DMS79 (cell line): ENCODE results near the gene PTGER1.
A peak's percentile ranks its signal among the peaks of the same experiment; 100 is the strongest.
"Not testable (repeated sequence)": the region's sequence is repeated elsewhere in the genome, so short reads cannot be mapped to it uniquely, and the experiment has no call there.

ENCODE experiments used
- DNase-seq: peaks from one replicate; lab custom pipeline; 2025; lab: John Stamatoyannopoulos, UW

The PTGER1 gene

DNA sequence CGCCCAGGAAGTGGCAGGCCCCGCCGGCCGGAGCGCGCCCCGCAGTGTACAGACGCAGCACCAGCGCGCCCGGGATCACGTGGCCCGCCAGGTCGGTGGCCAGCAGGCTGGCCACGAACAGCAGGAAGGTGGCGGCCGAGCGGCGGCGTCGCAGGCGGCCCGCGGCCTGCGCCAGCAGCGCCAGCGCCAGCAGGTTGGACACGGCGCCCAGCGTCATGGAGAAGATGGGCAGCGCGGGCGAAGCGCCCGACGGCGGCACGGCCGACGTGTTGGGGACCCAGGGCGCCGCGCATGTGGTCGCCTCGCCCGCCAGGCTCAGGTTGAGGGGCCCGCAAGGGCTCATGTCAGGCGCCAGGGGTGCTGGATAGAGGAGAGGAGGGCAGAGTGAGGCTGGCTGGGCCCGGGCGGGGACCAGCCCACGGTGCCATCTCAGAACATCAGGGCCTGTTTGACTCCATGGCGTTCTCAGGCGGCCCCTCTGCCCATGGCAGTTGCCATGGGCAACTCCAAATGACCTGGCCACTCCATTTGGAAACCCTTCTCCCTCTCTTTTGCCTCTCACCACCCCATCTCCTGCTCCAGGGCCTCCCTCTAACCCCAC, 1.1 kb downstream of the PTGER1 start:
- DNase-seq = no peak

DNA sequence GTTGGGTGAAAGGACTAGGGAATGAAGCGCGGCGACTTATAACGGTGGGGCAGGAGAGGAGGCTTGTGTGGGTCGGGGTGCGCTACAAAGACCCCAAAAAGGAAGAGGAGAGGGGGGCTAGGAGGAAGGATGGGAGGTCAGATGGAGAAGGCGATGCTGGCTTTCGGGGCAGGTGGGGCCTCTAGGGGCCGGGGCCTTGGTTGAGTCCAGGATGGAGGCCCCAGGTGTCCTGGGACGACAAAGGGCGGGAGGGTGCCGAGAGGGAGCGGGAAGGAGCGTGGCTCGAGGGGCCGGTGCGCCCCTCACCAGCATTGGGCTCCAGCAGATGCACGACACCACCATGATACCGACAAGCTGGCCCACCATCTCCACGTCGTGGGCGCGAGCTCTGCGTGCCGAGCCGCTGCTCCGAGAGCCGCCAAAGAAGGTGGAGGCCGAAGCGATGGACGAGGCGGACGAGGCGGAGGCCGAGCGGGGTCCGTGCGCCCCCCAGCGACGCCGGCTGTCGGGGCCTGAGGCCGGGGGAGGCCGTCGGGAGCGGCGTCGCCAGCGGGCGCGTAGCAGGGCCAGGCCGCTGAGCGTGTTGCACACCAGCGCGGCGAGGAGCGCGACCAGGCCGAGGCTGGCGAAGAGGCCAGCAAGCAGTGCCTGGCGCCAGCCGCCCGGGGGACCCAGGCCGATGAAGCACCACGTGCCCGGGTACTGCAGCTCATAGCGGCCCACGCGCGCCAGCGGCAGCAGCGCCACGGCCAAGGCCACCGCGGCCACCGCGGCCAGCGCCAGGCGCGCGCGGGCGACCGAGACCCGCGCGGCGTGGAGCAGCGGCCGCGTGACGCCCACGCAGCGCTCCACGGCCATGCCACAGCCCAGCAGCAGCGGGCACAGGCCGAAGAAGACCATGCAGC, 1.8 kb downstream of the PTGER1 start:
- no peak for DNase-seq

DNA sequence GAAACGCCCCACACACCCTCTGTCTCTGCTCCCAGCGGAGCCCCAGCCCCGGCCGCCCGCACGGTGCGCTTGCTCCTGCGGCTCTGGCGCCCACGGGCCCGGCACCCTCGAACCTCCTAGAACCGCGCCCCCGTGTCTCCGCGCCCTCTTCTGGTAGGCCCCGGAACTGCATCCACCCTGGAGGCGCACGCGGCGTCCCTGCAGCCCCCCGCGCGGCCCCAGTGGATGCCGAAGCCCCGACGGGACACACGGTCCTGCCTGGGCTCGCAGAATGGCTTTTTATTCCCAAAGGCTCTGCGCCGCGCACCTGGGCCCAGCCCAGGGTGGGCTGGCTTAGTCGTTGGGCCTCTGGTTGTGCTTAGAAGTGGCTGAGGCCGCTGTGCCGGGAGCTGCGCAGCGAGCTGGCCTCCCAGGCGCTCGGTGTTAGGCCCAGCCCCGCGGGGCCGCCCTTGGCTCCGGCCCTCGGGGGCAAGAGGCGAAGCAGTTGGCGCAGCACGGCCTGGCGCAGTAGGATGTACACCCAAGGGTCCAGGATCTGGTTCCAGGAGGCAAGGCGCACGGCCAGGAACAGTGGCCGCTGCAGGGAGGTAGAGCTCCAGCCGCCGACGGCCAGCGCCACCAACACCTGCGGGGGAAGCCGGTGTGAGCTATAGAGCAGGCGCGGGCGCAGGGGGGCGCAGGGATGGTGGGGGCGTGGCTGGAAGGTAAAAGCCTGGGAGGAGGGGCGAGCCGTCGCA, 2.8 kb downstream of the PTGER1 start:
- peak; percentile 36 for DNase-seq

DNA sequence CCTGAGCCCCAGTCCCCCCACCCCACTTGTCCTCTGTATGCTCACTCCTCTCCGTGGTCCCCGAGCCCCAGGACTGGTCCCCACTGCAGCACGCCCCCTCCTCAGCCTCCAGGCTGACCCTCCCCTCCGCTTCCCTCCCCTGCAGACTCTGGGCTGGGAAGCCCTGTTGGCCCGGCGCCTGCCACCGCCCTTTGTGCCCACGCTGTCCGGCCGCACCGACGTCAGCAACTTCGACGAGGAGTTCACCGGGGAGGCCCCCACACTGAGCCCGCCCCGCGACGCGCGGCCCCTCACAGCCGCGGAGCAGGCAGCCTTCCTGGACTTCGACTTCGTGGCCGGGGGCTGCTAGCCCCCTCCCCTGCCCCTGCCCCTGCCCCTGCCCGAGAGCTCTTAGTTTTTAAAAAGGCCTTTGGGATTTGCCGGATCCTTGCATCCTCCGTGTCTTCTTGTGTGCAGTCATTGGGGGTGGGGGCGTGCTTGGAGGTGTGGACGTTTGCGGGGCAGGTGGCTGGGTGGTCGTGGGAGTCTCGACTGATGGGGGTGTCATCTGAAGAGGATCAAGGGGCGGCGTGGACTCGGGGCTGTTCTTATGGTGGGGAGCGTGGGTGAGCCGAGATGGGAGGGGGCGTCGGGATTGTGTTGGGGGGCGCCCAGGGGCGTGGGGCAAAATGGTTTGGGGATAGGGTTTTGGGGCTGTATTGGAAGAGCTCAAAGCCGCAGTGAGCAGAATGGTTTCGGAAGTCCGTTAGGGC, 3.5 kb downstream of the PTGER1 start:
- DNase-seq = no peak

DNA sequence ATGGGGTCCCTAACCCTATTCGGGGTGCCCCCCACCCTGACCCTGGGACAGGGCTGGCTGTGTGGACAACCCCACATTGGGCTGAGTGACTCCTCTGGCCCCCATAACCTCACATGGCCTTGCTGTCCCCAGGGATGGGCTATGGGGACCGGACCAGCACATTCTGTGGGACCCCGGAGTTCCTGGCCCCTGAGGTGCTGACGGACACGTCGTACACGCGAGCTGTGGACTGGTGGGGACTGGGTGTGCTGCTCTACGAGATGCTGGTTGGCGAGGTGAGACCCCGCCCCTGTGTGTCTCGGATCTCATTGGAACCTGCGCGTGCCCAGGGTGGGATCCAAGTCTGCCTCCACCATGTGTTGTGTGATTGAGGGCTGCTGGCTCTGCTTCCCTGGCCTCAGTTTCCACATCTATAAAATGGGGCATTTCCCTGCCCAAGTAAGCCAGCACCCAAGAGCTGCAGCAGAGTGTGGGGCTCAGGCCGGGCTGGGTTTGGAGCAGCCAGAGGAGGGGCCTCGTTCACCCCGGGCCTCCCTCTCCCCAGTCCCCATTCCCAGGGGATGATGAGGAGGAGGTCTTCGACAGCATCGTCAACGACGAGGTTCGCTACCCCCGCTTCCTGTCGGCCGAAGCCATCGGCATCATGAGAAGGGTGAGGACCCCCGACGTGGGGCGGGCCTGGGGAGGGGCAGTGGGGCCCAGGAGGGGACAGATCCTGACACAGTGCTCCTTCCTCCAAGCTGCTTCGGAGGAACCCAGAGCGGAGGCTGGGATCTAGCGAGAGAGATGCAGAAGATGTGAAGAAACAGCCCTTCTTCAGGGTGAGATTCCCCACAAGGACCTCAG, 4.9 kb downstream of the PTGER1 start:
- no peak for DNase-seq

DNA sequence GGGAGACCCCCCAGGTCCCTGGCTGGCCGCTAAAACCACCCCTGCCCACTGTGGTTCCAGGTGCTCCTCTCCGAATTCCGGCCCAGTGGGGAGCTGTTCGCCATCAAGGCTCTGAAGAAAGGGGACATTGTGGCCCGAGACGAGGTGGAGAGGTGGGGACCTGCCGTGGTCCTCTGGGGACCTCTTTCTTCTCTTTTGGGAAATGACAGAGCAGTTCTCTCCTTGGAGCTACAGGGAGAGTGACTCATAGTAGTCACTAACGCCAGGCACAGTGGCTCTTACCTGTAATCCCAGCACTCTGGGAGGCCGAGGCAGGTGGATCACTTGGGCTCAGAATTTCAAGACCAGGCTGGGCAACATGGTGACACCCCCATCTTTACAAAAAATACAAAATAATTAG, 7.3 kb downstream of the PTGER1 start:
- DNase-seq = no peak

DNA sequence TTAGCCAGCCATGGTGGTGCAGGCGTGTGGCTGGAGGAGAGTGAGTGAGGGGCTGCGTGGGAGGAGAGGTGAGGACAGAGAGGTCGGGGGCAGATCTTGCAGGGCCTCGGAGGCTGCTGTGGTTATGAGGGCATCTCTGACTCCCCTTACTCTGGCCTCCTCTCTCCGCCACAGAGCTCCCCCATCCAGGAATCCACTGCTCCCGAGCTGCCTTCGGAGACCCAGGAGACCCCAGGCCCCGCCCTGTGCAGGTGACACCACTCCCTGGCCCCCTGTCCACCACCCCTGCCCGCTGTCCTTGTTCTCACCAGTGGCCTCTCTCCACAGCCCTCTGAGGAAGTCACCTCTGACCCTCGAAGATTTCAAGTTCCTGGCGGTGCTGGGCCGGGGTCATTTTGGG, 7.8 kb downstream of the PTGER1 start:
- no peak for DNase-seq

DNA sequence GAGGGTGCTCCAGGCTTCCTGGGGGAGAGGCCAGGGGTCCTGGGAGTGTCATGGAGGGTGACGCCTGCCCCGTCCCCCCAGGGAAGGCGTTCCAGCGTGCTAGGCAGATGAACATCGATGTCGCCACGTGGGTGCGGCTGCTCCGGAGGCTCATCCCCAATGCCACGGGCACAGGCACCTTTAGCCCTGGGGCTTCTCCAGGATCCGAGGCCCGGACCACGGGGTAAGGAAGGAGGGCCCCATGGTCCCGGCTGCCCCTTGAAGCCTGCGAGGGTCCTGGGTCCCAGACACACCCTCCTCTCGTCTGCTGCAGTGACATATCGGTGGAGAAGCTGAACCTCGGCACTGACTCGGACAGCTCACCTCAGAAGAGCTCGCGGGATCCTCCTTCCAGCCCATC, 11.4 kb downstream of the PTGER1 start:
- no peak for DNase-seq

DNA sequence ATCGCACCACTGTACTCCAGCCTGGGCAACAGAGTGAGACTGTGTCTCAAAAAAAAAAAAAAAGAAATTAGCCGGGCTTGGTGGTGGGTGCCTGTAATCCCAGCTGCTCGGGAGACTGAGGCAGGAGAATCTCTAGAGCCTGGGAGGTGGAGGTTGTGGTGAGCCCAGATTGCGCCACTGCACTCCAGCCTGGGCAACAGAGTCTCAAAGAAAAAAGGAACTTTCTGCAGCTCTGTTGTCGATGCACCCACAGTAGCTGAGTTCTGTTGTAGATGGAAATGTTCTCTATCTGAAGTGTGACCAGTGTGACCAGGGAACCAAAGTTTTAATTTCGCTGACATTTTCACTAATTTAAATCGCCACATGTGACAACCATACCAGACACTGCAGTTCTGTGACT, 12.8 kb downstream of the PTGER1 start:
- not testable (repeated sequence) for DNase-seq

DNA sequence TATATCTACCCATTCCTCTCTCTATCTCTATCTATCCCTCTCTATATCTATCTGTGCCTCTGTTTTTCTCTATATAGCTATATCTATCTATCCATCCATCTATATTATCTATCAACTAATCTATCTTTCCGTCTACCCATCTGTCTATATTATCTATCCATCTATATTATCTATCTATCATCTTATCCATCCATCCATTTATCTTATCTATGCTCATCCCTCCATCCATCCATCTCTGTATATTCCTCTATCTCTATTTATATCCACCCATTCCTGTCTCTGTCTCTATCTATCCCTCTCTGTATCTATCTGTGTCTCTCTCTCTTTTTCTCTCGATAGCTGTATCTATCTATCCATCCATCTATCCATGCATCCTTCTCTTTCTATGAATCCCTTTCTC, 14.2 kb downstream of the PTGER1 start:
- DNase-seq = no peak

DNA sequence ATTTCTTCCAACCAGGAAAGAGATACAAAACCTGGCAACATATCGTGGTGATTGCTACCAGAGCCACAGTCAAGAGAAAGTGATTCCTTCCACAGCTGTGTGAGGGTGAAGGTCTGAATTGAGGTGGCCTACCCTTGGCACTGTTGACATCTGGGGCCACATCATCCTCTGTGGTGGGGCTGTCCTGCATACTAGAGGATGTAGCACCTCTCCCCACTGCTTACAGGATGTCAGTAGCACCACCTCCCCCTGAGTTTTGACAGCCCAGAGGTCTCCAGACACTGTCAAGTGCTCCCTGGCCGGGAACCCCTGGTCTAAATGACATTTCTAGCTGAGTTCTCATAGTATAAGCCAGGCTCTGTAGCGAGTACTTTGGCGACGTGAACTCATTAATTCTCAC, 15.5 kb downstream of the PTGER1 start:
- DNase-seq = no peak

DNA sequence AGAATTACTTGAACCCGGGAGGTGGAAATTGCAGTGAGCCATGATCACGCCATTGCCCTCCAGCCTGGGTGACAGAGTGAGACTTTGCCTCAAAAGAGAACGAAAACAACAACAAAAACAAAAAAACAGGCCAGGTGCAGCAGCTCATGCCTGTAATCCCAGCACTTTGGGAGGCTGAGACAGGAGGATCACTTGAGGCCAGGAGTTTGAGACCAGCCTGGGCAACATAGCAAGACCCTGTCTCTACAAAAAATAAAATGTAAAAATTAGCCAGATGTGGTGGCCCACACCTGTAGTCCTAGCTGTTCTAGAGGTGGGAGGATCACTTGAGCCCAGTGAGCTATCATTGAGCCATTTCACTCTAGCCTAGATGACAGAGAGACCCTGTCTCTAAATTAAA, 22.9 kb downstream of the PTGER1 start:
- not testable (repeated sequence) for DNase-seq

DNA sequence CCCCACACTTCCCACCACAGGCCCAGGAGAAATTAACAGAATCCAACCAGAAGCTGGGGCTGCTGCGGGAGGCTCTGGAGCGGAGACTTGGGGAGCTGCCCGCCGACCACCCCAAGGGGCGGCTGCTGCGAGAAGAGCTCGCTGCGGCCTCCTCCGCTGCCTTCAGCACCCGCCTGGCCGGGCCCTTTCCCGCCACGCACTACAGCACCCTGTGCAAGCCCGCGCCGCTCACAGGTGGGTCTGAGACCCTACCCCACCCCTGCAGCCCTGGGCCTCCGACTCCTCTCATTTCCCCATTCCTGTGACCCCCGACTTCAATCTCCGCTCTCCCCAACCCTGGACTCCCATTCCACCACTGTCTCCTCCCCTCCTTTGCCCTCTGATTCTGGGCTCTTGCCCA, 24.3 kb downstream of the PTGER1 start:
- no peak for DNase-seq

DNA sequence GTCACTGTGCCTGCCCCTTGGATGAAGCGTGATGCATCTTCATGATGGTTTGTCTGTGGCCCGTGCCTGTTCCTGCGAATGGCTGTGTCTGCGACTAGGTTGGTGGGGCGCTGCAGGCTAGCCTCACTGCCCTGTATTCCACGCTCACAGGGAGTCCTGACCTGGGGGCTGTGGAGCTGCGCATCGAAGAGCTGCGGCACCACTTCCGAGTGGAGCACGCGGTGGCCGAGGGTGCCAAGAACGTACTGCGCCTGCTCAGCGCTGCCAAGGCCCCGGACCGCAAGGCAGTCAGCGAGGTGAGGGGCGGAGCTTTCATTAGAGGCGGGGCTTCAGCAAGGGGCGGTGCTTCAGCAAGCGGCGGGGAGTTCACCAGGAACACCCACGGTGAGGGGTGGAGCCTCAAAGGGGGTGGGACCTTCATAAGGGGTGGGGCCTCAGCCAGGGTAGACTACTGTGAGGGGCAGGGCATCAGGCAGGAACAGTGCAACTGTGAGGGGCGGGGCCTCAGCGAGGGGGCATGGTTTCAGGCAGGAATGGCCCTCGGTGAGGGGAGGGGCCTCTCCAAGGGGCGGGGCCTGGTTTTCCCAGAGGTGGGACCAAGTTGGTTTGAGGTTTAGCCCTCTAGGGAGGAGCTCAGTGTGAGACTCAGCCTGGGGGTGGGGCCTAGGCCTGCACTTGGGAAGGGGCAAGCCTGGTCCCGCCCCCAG, 24.8 kb downstream of the PTGER1 start:
- DNase-seq = no peak

DNA sequence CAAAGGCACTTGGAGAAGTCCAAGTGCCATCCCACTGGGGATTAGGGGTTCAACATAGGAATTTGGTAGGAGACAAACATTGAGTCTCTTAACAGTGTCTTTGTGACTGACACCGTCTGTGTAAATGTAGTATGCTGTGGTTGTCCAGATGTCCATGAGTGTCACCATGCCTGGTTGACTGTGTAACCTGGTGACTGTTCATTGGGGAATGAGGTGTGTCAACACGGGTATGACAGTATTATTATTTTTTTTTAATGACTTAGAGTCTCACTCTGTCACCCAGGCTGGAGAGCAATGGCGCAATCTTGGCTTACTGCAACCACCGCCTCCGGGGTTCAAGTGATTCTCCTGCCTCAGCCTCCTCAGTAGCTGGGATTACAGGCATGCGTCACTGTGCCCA, 25.8 kb downstream of the PTGER1 start:
- DNase-seq = no peak

DNA sequence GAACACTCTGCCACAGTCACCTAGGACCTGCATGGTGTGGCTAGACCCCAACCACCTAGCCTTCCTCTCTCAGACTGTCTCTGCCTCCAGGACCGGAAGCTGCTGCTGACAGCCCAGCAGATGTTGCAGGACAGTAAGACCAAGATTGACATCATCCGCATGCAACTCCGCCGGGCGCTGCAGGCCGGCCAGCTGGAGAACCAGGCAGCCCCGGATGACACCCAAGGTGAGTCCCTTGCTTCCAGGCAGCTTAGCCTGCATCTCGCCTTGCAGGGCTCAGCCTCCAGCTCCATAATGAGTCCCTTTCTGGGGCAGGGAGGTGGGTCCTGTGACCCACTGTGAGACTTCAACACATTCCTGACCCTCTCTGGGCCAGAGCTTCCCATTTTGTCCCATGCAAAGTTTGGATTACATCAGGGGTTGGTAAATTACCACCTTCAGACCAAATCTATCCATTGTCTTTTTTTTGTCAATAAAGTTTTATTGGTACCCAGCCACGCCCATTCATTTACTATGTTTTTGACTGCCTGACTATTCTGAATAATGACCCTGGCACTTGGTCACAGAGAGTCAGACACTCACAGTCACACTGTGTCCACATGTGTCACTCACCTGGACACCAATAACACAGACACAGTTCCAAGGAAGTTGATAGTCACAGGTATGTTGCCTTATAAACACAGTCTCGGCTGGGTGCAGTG, 28.7 kb downstream of the PTGER1 start:
- no peak for DNase-seq

DNA sequence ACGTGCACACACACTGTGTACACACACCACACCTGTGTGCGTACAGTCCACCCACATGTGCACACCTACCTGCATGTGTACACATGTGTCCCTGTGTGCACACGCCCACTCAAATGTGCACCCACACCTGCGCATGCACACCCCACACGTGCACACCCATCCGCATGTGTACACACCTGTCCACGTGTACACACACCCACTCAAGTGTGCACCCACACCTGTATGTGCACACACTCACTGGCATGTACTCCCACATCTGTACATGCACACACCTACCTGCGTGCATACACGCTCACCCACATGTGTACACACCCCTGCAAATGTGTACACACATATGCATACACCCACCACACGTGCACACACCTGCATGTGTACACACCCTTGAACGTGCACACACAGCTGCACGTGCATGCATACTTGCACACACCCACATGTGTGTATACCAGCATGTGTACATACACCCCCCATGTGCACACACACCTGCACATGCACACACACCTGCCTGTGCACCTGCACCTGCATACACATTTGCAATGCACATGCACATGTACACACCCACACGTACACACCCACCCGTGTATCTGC, 31.4 kb downstream of the PTGER1 start:
- DNase-seq = no peak

DNA sequence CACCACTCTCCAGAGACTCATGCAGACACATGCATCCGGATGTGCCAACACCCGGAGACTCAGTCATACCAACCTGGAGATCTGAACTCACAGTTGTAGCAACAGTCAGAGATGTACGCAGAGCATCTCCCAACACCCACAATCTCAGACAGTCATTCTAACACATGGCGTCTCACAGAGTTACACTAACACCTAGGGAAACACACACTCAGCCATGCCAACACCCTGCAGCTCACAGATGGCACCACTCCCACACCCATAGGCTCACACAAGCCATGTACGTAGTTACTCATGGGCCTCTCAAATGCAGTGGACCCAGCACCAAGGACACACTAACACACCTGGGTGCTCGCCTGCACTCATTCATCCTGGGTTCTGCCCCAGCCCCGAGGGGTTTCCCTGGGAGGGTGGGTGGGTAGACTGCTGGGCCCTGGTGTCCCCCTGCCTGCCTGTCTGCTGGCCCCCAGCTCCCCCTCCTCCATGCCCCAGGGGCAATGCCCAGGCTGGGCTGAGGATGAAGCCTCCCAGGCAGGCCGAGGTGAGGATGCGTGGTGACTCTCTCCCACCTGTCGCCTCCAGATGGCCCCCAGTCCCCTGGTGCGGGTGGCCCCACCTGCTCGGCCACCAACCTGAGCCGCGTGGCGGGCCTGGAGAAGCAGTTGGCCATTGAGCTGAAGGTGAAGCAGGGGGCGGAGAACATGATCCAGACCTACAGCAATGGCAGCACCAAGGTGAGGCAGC, 32.1 kb downstream of the PTGER1 start:
- no peak for DNase-seq
